GM19452 (cell line): ENCODE data around the gene TSPAN18.

Experiments
- ATAC-seq: cut with Tn5 transposase; IDR thresholded peaks from one replicate; pipeline ENCODE4 v1.9.1; 2021; ENCODE audit not compliant: unreplicated experiment

TSPAN18 gene

DNA sequence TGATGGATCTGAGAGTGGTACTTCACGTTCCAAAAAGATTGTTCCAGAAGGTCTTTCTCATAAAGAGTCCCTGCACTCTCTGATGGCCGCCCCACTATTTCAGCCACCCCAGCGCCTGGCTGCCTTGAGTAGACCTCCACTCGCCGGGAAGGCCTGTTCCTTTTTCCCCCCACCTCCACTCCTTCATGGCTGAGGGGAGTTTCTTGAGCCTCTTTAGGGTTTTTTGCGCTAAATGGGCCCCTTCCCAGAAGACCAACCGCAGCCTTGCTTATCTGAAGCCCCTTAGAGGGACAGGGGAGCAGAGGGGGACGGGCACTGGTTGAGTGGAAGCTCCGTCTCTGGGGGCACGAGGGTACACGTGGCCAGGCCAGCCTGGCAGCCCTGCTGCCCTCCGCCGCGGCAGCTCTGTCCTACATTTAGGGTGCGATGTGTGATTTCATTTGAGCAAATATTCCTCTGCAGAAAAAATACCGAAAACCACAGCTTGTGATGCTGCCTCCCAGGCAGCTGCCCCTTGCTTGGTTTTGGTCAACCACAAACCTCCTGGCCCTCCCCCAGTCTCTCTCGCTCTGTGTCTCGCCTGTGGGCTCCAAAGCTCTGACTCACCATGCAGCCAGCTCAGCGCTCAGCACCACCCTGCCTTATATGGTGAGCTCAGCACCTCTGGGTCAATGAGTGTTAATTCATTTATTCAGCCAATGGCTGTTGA lies 135.2 kb downstream of the TSPAN18 start:
- ATAC-seq, result peak; percentile 100

DNA sequence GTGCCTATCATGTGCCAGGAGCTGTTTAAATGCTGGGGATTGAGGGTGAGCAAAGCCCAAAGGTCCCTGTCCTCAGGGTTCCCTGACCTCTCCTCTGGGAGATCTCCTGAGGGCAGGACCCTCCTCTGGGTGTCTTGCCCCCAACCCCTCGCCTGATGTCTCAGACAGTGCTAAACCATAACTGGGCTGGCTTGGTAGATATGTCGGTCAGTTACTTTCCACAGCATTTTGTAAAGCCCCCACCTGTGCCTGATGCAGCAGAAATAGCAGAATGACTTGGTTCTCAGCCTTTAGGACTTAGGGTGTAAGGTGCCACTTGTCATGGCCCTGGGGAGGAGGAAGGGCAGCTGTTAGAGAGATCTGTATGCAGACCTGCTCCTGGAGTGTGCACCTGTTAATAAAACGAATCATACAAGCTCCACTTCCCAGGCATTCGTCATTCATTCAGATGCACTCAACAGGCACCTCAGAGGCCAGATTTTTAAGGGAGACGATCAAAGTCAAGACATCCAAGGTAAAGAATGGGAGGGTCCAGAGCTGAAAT lies 135.9 kb downstream of the TSPAN18 start:
- ATAC-seq, result peak; percentile 3

DNA sequence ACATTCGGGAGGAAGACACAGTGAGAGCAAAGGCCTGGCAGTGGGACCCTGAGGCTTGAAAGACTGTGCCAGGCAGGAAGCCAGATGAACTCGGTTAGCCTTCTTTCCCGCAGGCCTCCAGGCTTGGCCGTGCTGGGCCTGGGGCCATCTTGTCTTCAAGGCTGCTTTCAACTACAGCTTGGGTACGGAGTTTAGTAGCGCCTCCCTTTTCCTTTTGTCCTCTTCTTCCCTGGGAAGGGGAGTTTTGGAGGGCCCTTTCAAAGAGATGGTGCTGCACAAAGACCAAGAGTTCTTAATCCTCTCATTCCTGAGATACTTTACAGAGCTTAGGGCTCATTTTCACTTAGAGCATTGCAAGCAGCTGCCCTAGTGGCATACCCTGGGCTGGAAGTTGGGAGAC lies 136.5 kb downstream of the TSPAN18 start:
- ATAC-seq, result no peak

DNA sequence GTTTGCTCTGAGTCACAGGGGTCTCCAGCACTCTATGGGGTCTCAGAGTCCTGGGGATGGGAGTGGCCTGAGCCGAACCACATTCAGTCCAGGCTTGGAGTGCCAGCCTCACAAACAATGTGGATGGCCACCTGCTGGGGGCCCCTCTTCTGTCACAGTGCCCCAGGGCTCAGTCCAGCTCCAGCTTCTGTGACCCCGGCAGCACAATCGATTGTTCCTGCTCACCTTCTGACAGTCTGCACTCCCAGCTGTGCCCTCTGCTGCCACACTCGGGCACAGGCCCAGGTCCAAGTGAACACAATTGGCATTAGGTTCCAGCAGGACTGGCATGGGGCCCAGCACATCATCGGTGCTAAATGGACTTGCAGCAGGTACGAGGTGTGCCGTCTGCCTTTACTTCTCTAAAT lies 139.1 kb downstream of the TSPAN18 start:
- no peak for ATAC-seq

DNA sequence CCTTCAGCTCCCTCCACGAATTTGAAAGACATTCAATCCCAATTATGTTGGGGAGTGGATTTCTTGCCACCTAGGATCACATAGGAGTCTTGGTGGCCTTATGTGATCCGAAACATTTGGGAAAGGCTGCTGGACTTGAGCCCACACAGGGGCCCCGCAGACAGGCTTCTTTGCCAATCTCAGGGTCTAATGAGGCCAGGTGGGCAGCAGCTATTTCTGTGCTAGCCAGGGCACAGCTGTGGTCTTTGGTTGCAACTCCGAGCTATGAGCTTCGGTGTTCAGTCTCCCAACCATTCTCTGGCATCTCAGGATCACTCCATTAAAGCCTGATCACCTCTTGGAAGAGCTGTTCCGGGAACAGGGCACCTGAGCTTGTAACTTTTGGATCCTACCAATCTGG lies 139.5 kb downstream of the TSPAN18 start:
- no peak for ATAC-seq

DNA sequence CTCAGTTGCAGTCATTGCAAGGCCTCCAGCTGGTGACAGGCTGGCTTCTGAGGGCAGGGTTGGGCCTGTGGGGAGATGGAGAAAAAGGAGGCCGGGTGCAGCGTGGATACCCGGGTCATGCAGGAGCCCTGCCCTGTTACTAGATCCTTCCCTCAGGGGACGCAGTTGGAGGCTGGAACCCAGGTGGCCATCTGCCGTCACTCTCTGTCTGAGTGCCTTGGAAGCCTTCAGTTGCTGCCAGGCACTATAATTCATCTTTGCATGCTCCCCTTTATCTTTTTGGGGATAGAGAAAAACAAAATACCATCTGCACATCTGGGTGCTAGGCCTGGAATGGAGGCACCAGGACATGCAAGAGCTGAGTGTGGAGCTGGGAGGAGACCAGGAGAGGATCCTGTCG lies 141.3 kb downstream of the TSPAN18 start:
- no peak for ATAC-seq

DNA sequence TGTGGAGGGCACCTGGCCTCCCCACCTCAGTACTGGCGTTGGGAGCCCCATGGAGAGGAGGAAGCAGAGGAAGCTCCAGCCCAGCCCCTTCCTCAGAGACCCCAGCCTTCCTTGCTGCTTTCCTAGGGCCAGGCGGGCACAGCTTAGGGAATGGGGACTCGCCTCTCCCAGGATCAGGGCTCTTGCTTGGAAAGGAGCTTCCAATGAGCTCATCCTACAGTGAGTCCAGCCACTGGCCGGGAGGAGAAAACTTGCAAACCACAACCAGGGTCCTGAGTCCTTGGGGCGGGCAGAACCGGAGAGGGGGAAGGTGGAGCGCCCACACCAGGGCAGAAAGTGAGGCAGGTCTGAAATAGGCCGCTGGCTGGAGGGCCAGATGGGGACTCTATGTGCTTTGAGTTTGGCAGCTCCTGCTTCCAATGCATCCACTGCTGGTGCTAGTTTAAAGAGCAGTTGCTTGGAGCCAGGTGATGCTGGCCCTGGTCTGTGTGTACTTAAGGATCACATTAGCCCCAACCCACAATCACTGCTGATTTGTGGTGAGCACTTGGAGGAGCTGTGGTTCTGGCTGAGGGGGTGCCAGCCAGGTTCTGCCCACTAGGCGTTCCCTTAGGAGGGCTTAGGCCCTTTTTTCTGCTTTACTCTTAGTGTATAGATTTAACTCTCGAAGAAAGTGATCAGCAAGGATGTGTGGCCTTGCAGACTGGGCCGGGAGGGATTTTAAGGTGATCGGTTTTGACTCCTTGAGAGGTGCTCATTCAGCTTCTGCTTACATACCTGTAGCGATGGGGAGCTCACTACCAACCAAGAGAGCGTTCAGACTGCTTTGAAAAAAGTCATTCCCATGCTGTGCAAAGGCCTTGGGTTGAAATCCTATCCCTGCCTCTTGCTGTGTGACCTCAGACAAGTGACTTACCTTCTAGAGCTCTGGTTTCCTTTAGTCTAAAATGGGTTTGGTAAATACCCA lies 142.0 kb downstream of the TSPAN18 start:
- ATAC-seq, result no peak

DNA sequence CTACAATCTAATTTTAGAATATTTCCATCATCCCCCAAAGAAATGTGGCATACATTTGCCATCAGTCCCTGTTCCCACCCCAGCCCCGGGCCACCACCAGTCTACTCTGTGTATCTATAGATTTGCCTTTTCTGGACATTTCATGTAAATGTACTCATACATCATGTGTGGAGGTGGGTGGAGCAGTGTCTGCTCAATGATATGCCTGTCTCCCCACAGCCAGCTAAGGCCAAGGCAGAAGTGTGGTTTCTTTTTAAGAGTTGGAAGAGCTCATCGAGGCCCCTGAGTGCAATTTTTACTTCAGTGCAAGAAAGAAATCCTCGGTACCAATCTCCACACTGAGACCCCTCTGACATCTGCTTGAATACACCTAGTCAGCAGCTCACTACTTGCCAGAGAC lies 143.4 kb downstream of the TSPAN18 start:
- no peak for ATAC-seq

DNA sequence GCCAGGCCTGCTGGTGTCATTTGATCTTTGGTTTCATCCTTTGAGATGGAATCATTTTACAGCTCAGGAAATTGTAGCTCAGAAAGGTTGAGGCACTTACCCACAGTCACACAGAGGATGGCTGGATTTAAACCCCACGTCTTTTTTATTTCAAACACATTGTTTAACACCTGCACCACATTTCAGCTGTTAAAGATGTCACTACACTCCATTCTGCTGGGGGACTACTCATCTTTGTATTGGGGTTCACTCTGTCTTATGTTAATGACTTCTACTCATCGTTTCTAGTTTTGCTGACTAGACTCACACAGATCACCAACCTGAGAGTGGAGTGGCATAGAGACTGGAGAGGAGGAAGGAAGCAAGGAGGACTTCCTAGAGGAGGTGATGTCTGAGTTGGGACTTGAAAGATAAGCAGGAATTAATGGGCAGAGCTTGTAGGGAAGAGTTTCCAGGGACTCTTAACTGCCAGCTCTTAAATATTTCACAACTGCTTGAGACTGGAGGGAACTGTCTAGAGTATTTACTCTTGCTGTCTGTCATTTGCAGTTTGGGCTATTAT lies 143.9 kb downstream of the TSPAN18 start:
- no peak for ATAC-seq

DNA sequence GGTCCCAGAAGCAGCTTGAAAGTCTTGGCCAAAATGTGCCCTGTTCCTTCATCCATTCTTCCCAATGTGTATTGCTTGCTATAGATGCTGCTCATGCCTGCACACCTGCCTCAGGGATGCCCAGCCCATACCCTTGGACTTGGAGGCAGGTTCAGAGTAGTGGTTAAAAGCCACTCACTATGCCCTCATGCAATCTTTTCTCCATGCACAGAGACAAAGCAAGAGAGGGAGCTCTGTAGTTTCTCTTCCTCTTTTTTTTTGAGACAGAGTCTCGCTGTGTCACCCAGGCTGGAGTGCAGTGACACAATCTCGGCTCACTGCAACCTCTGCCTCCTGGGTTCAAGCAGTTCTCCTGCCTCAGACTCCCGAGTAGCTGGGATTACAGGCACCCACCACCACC lies 144.9 kb downstream of the TSPAN18 start:
- peak; percentile 97 for ATAC-seq

DNA sequence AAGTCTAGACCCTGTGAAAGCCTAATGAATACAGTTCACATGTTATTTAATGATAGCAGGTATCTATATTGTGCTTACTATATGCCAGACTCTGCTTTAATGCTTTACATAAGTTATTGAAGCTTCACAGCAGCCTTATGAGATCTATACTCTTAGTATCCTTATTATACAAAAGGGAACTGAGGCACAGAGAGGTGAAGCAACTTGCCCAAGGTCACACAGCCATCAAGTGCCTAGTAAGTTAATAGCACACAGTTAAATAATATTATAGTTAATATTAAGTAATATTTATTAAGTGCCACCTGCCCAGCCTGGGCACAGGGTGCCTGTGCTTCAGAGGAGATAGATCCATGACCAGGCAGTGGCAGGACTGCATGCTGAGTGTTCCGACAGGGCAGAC lies 145.8 kb downstream of the TSPAN18 start:
- no peak for ATAC-seq

DNA sequence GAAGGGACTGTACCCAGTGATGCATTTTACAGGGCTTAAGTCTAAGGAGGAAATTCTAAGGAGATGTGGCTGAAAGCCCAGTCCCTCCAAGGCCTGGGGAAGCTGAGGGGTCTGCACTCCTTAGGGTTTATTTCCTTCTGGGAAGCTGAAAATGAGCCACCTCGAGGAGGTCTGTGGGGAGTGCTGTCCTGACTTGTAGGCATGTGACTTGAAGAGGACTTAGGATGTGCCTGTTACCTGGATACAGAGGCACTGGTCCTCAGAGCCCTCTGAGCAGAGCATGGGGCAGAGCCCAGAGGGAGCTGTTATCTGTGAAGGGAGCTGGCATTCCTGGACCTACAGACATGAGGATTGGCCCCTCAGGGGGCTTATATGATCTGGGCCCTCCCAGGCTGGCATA lies 146.8 kb downstream of the TSPAN18 start:
- no peak for ATAC-seq

DNA sequence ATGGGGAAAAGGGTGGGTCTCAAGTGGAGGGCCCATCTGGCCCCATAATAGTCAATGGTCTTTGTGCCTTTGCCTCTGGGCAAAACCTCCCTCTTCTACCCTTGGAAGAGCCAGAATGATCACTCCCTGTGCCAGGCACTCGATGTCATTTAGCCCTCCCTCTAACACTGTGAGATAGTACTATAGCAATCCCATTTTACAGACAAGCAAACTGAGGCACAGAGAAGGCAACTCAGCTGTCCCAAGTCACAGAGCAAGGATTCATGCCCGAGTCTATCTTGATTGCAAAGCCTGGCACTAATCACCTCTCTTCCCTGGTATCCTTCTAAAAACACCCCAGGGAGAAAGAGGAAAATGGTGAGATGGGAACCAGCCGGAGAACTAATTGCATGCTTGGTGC lies 147.5 kb downstream of the TSPAN18 start:
- ATAC-seq, result no peak

DNA sequence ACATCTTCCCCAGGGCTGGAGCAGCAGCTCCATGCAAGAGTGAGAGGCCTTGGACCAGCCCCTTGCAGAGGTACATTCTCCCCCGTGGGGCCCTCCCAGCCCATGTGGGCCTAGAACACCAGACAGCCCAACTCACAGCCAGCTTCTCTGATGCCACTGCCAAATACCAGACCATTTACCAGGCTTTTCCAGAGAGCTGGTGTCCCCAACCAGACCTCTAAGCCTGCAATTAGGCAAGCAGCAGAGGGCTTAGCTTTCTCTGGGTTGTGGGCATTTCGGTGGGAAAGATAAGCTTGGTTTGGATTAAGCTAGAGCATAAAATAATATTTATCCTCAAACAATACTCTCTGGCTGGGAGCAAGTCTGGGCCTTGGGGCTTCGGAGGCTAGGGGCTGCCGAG lies 148.3 kb downstream of the TSPAN18 start:
- no peak for ATAC-seq

DNA sequence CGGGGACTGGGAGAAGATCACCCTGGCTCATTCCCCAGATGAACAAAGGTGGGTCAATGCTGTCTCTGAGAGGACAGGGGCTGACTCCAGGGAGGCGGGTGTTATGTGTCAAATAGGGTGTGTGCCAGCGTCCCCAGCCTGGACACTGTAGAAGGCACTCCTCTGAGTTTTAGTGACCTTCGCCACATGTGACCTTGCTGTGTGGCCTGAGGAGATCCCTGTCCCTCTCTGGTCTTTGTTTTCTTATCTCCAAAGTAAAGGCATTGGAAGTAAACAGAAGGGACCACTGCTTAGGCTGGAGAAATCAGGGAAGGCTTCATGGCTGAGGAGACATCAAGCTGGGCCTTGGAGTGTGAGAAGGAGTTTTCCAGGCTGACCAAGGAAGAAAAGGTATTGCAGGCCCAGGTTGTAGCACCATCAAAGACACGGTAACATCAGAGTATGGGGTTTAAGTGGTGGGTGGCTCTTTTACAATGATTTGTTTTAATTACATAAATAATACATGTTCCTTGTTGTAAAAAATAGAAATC lies 149.5 kb downstream of the TSPAN18 start:
- ATAC-seq, result no peak

DNA sequence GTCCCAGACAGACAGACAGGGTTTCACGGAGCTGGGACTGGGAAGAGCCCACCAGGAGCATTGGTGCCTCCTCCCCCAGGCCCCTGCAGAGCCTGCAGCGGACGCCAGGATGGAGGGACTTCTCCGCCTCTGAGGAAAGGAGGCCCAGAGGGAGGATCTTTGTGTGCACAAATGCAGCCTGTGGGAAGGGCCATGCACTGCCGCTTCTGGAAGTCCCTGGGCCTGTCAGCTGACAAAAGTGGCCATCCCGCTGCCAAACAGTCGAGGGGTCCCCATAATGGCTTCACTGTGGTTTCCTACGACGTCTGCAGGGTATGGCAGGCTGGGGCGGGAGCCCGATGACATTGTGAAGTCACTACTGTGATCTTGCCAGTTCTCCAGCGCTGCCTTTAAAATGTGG lies 150.1 kb downstream of the TSPAN18 start:
- no peak for ATAC-seq

DNA sequence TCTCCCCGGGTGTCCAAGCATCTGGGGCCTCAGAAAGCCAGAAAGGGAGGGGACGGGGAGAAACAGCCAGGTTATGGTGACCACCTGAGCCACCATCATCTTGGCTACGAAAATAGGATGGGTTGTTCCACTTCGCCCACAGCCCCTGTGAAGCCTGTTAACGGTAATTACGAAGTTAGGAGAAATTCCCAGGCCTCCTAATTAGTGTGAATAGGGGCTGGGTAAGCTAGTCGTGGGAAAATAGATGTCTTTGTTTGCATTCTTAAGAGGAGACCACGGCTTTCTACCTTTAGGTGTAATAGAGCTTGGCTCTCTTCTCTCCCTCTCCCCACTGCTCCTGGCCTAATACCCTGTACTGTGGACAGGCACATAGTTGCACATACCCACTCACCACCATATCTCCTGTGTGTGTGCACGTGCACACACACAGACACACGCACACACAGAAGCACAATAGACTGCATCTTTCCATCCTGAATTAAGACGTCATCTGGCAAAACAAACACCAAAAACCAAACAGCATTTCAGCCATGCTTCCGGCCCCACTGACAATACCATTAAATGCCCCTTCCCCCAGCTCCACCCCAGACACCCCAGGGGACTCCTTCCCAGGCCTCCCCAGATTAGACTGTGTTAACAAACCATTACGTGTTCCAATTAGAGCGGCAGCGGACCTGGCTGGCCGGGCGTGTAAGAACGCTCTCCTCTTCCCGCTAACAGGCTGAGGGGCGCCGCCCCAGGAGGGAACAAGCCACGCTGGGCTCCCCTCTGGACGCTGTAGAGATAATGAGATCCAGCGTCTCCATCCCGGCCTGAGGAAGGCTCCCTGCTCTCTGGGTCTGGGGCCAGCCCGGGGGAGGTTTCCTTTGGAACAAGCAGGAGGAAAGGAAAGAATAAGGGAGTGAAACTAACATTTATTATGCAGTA lies 151.1 kb downstream of the TSPAN18 start:
- ATAC-seq, result no peak

DNA sequence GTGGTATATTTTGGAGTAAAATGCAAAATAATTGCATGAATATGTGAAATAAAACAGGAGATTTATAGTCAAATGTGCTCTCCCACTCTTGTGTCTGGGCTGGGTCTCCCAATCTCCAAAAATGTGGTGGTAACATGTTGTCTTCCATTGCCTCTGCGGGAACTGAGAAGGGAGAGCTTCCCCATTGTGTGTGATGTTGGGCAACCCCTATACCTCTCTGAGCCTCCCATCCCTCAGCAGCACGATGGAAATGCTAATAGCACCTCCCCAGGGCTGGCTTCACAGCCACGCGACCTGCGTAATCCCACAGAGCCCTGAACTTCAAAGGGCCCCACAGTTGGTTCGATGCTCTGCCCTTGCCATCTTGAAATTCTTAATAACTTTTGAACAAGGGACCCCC lies 151.9 kb downstream of the TSPAN18 start:
- ATAC-seq, result no peak

DNA sequence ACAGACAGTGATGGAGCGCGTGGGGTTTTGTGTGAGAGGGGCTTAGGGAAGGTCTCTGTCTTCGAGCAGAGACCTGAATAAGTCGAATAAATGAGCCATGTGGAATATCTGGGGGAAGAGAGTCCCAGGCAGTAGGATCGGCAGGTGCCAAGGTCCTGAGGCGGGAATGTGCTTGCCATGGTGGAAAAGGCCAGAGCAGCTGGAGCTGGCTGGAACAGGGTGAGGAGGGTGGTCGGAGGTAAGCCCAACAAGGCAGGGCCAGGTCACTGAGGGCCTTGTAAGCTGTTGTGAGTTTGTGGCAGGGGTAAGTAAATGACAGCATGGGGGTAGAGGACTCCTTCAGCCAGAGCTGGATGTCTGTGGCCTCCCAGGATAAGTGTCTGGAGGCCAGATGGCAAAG lies 152.7 kb downstream of the TSPAN18 start:
- no peak for ATAC-seq

DNA sequence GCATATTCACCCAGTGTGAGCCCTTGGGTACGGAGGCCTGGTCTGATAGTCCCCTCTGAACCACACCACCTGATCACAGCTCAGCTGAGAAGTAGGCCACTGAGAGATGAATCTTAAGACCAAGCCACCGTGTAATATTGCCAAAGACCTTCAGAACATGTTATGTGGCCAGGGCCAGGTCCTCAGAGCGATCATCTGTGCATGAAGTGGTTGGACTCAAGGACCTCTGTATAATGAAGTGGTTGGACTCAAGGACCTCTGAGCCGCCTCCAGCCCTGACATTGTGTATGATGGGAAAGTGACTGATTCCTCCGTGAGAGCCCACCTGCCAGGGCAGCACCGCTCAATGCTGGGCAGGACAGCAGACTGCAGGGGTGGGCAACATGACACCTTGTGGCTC lies 153.7 kb downstream of the TSPAN18 start:
- ATAC-seq, result no peak
